ENCODE measurements around the gene SART3. TPM values are rescaled to one million over a fixed set of nuclear protein-coding genes. Genes with fewer than 3 reads are reported as not detected.
"Not testable (repeated sequence)": the region's sequence is repeated elsewhere in the genome, so short reads cannot be mapped to it uniquely, and the experiment has no call there.

The SART3 gene
- total RNA-seq, 1 experiment from 2014 or later, result 39.8 TPM

GRCh38 chr12:108580531-108580930 lies 19.6 kb upstream of the SART3 start:
- no peak for DNase-seq (ENCODE audit: low read depth)

DNA sequence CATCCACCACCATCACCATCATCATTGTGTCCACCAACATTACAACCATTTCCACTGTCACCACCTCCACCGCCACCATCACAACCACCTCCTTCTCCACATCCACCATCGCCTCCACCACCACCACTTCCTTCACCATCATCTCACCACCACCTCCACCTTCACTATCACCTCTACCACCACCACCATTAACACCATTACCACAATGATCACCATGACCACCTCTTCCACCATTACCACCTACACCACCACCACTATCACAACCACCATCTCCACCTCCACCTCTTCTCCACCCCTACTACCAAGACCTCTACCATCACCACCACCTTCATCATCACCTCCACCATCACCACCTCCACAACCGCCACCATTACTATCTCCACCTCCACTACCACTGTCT lies 17.8 kb upstream of the SART3 start:
- no peak for DNase-seq (ENCODE audit: low read depth)

GRCh38 chr12:108578264-108578663 lies 17.3 kb upstream of the SART3 start:
- no peak for DNase-seq (ENCODE audit: low read depth)

- no peak for DNase-seq (ENCODE audit: low read depth)
These were observed 16.5 kb upstream of the SART3 start for GRCh38 chr12:108577458-108577857.

GRCh38 chr12:108576660-108577234 lies 15.8 kb upstream of the SART3 start:
- no peak for DNase-seq (ENCODE audit: low read depth)

GRCh38 chr12:108575199-108575912 lies 14.4 kb upstream of the SART3 start:
- DNase-seq (ENCODE audit: low read depth), result no peak

DNA sequence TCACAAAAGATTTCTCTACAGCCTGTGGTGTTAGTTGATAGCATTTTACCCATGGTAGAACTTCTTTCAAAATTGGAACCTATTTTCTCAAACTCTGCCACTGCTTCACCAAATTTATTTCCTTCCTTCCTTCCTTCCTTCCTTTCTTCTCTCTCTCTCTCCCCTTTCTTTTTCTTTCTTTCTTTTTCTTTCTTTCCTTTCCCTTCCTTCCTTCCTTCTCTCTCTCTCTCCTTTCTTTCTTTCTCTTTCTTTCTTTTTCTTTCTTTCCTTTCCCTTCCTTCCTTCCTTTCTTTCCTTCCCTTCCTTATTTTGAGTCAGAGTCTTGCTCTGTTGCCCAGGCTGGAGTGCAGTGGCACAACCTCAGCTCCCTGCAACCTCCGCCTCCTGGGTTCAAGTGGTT lies 13.3 kb upstream of the SART3 start:
- not testable (repeated sequence) for DNase-seq (ENCODE audit: low read depth)

- no peak for DNase-seq (ENCODE audit: low read depth)
These were observed 12.3 kb upstream of the SART3 start for GRCh38 chr12:108573317-108573716.

DNA sequence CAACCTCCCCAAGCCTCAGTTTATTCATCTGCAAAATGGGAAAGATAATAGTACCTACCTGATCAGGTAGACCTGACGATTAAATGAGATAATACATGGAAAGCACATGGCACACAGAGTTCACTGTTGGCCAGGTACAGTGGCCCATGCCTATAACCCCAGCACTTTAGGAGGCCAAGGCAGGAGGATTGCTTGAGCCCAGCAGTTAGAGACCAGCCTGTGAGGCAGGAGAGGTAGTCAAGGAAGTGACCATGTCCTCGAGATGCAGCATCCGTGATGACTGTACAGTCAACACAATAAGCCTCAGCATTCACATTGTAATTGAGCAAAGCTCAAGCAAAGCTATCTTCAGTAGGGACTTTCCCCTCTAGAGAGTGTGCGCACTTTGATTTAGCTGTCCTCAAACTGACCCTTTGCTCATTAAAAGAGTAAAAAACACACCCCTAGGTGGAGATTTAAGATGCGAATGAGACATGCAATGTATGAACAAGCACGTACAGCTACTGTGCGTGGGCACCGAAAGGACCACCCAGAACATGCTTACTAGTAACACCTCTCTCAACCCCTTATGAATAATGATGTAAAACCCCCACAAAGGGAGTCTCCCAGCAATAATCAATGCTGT lies 11.3 kb upstream of the SART3 start:
- DNase-seq (ENCODE audit: low read depth), result peak; percentile 40

- DNase-seq (ENCODE audit: low read depth), result no peak
These were observed 10.7 kb upstream of the SART3 start for GRCh38 chr12:108571609-108572165.

DNA sequence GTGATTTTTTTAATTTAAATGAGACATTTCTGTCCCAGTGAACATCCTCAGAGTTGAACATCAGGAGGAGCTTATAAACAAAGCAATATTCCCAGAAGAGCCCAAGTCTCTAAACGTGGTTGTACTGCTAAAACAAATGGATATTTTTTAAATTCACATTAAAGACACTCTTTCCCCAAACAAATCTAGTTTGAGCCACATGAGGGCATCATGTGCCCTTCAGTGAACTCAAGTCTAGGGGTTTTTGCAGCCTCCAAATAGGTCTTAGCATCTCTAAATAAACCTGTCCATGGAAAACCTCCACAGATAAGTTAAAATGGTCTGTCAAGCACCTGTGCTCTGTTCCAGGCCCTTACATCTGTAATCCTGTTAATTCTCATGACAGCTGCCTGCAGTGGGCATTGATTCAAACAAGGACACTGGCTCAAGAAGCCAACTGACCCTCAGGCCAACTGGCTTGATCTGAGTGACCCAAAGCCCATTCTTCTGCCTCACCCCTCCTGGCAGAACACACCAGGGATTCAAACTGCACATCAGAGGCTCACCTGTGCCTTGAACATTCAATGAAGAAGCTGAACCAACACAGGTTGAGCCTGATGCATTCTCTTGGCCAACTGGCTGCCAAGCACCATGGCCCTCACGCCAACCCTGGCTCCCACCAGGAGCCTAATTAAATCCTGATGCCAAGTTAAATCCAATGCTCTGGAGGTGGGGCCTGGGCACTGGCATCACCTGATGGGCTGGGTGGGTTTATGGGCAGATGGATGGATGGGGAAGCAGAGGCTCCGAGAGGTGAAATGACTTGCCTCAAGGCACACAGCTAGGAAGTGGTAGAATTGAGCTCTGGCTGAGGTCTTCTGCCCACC lies 10.0 kb upstream of the SART3 start:
- peak; percentile 51 for DNase-seq (ENCODE audit: low read depth)

DNA sequence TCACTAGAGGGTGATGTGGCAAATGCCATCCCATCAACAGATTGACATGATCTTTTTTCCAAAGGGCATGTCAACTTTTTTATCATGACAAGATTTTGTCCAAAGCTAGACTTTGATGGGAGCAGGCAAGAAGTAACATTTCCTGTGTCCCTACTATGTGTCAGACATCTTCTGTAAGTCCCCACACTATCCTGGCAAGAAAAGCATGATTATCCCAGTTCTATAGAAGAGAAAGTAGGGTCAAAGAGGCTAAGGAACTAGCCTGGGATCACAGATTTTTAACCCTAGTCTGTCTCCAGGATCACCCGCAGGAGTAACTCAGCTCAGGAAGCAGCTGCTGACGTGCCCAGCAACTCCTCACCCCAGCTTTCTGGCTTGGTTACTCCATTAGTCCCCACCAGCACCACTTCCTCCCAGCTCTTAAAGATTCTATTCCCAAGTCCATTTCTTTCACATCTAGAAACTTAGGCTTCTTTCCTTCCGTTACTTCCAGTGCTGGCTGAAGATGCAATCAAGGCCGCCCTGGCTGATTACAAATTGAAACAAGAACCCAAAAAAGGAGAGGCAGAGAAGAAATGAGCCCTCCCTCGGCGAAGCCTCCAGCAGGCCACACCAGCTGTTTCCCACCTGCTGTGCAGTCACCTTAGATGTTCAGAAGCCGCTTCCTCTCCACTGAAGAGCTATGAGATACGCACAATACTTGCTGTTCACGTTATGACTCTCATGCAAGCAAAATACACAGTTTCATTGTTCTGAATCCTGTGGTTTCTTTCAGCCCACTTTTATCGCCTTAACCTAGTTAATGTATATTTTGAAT lies 7.6 kb upstream of the SART3 start:
- no peak for DNase-seq (ENCODE audit: low read depth)

- peak; percentile 40 for DNase-seq (ENCODE audit: low read depth)
These were observed 6.7 kb upstream of the SART3 start for GRCh38 chr12:108567406-108568337.

DNA sequence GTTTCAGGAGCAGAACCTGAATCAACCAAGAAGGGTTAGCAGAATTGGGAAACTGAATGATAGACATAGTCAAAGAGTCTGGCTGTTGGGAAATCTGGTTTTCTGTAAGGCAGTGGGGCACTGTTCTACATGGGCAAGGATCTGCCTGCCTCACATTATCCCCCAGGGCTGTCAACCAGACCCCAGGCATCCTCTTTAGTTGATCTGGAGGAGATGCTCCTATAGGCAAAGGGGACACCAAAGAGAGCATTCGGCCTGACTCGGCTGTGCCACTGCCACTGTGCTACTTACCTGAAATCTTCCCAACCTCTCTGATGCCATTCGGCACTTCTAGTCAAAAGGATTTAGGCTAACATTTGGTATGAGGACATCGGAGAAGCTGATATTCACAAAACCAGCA lies 5.5 kb upstream of the SART3 start:
- DNase-seq (ENCODE audit: low read depth), result no peak

GRCh38 chr12:108565976-108566375 lies 5.0 kb upstream of the SART3 start:
- peak; percentile 93 for DNase-seq (ENCODE audit: low read depth)

DNA sequence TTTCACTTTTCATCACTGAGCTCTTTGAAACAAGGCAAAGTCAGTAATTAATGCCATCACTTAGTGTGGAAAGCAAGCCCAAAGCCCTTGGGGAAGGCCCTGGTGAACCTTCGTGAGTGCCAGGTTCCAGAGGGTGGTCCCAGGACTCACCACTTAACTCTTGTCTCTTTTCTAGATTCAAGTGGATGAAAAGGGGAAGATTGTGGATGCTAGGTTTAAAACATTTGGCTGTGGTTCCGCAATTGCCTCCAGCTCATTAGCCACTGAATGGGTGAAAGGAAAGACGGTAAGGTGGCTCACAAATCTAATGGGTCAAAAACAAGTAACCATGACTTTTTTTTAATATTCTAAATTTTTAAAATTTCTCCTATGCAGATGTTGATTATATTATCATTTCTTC lies 4.2 kb upstream of the SART3 start:
- no peak for DNase-seq (ENCODE audit: low read depth)

GRCh38 chr12:108564724-108565123 lies 3.8 kb upstream of the SART3 start:
- no peak for DNase-seq (ENCODE audit: low read depth)

DNA sequence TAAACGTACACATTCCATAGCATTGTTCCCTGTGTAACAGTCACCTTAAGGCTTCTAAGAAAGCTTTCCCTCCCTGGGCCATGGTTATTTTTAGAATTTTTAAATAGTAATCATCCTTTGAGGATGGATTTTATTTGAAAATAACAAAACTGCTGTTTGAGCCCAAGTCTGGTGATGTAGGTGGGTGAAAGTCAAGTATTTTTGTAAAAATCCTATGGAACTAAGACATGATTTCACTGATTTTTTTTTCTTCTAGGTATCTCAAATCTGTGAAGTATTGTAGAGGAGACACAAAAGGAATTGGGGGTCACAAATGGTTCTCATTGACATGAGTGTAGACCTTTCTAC lies 2.8 kb upstream of the SART3 start:
- no peak for DNase-seq (ENCODE audit: low read depth)

GRCh38 chr12:108563136-108563803 lies 2.3 kb upstream of the SART3 start:
- DNase-seq (ENCODE audit: low read depth), result peak; percentile 92
